Activated naive CD4-positive, alpha-beta T cell treated with anti-CD3 and anti-CD28 coated beads, Interleukin-2, amount 10 ng/mL, durations not matched to agents 7 days and 5 days (primary cell): ENCODE data around the gene C14orf119.
A peak's percentile ranks its signal among the peaks of the same experiment; 100 is the strongest.

Source experiments
- CTCF ChIA-PET: fragments of 350-600 bp; sonication (Branson Sonifier 250); formaldehyde crosslinking; loops from one replicate; lab custom pipeline; 2021; ENCODE audit warnings: antibody characterized with exemption; lab: Charles Lee
- DNase-seq: peaks from one replicate; pipeline ENCODE4 v3.0.0-alpha.2; 2020
- H3K27ac Mint-ChIP-seq: one replicate; pipeline ENCODE4 v1.8.0; 2021; ENCODE audit warnings: mild to moderate bottlenecking, moderate library complexity, mixed read lengths
- H3K27me3 Mint-ChIP-seq: one replicate; pipeline ENCODE4 v1.8.0; 2021; ENCODE audit warnings: mild to moderate bottlenecking, mixed read lengths
- H3K36me3 Mint-ChIP-seq: one replicate; pipeline ENCODE4 v1.8.0; 2021; ENCODE audit warnings: mixed read lengths
- H3K4me1 Mint-ChIP-seq: one replicate; pipeline ENCODE4 v1.8.0; 2021; ENCODE audit warnings: mixed read lengths
- H3K4me3 Mint-ChIP-seq: one replicate; pipeline ENCODE4 v1.8.0; 2021; ENCODE audit warnings: mild to moderate bottlenecking, moderate library complexity, mixed read lengths
- H3K9me3 Mint-ChIP-seq: one replicate; pipeline ENCODE4 v1.8.0; 2021; ENCODE audit warnings: mixed read lengths

Gene C14orf119

DNA sequence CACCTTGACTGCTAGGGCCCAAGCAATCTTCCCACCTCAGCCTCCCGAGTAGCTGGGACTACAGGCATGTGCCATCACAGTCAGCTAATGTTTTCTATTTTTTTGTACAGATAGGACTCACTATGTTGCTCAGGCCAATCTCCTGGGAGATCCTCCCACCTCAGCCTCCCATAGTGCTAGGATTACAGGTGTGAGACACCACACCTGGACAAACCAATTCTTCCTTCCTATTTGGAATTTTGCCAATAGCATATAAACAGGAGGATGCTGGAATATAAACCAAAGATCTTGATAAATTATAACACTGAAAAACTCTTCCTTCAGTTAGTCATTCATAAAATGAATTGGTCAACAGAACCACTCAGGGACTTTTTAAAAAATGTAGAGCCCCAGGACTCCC, 8.7 kb upstream of the C14orf119 start:
- no peaks in the 10 kb centered on the region for H3K9me3 Mint-ChIP-seq
- no peak for DNase-seq
- no peaks in the 10 kb centered on the region for H3K27me3 Mint-ChIP-seq
- no peak overlapping the region for H3K4me3 Mint-ChIP-seq
- H3K27ac Mint-ChIP-seq = no peak overlapping the region
- peaks cover 48% of the 10 kb centered on the region for H3K36me3 Mint-ChIP-seq
- CTCF ChIA-PET = interaction anchor here (0.8 to 1.0 kb wide), 2 partner anchors 8 to 34 kb away, joined by 3 read pairs; no protein-coding TSS in a partner anchor
- peaks cover 4% of the 10 kb centered on the region for H3K4me1 Mint-ChIP-seq

DNA sequence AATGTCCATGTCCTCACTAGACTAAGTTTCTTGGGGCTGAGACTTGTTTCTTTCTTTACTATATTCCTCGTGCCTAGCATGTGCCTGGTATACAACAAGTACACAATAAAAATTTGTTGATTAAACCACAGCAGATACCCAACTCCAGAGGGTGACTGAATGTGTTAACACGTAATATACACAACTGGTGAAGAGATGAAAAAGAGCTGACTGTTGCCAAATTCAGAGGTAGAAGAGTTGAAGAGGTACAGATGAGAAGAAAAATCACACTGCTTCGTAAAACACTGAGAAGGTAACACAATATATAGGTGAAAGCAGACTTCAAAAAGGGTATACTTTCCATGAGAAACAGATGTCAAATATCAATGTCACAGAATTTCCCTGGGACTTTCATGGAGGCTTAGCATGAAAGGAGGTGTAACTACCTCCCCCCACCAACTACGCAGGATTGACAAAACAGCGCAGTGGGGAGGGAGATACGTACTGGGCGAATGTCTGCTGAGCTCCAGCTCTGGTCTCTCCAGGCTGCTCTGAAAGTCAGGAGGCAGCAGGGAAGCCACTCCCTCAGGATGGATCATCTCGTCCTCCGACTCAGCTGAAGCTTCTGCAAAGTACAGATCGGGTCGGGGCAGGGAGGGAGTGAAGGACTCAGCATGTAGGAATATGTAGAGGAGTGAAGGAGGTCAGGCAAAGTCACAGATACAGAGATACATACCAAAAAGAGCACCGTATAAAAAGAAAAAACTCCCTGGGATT, 5.6 kb upstream of the C14orf119 start:
- Mint-ChIP-seq H3K4me3 (no peak overlapping the region), H3K36me3 (peaks cover 57% of the 10 kb centered on the region), H3K27me3 (no peaks in the 10 kb centered on the region), H3K27ac (no peak overlapping the region), H3K4me1 (peaks cover 19% of the 10 kb centered on the region), H3K9me3 (no peaks in the 10 kb centered on the region)
- DNase-seq = no peak
- CTCF ChIA-PET = interaction anchor here (1.3 to 4.6 kb wide), 2 partner anchors 13 to 21 kb away, joined by 7 to 23 read pairs; no protein-coding TSS in a partner anchor

DNA sequence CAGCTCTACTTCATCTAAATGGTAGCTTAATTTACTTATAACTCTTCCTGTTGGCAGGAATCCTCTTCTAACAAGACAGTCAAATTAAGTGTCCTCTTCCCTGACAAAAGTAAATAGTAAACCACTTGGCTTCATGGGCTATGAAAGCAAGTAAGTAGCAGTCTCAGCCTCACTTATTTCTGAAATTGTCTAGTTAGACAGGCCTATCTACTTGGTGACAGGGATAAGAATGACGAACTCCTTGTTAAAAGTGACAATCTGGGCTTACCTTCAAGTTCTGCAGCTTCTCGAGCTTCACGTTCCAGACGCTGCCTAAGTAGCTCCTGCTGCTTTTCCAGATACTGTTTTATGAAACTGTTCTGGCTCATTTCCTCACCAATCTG, 5.1 kb upstream of the C14orf119 start:
- Mint-ChIP-seq H3K27me3 (no peaks in the 10 kb centered on the region), H3K27ac (no peak overlapping the region), H3K36me3 (peaks cover 53% of the 10 kb centered on the region), H3K4me3 (no peak overlapping the region), H3K4me1 (peaks cover 19% of the 10 kb centered on the region), H3K9me3 (no peaks in the 10 kb centered on the region)
- no peak for DNase-seq
- CTCF ChIA-PET = interaction anchor here (1.3 to 4.6 kb wide), 2 partner anchors 13 to 21 kb away, joined by 7 to 23 read pairs; no protein-coding TSS in a partner anchor

DNA sequence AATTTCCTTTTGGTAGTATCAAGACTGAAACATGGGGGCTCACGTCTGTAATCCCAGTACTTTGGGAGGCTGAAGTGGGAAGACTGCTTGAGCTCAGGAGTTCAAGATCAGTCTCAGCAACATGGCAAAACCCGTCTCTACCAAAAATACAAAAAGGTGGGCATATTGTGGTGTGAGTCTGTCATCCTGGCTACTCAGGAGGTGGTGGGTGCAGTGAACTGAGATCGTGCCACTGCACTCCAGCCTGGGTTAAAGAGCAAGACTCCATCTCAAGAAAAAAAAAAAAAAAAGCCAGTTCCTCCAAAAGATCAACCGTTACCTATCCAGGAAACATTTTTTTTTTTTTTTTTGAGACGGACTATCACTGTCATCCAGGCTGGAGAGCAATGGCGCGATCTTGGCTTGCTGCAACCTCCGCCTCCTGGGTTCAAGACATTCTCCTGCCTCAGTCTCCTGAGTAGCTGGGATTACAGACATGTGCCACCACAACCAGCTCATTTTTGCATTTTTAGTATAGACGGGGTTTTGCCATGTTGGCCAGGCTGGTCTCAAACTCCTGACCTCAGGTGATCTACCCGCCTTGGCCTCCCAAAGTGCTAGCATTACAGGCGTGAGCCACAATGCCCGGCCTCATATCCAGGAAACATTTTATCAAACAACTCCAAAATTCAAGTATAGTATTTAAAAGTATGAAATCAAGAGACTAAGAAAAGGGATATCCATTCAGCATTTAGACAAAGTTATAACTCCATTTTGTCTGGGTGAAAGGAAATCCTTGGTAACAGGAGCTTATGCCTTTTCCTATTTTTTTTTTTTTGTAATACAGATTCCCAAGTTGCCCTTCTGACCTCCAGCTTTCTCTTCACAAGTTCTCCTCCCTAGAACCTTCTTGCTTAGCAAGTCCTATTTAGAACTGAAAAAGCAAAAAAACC, 3.7 kb upstream of the C14orf119 start:
- peaks cover 42% of the 10 kb centered on the region for H3K36me3 Mint-ChIP-seq
- no peak for DNase-seq
- no peaks in the 10 kb centered on the region for H3K27me3 Mint-ChIP-seq
- H3K9me3 Mint-ChIP-seq = no peaks in the 10 kb centered on the region
- CTCF ChIA-PET = interaction anchor here (0.6 to 4.6 kb wide), 6 partner anchors 11 to 202 kb away, joined by 3 to 23 read pairs (median 3); no protein-coding TSS in a partner anchor
- H3K4me3 Mint-ChIP-seq = no peak overlapping the region
- H3K4me1 Mint-ChIP-seq = peaks cover 21% of the 10 kb centered on the region
- H3K27ac Mint-ChIP-seq = no peak overlapping the region

DNA sequence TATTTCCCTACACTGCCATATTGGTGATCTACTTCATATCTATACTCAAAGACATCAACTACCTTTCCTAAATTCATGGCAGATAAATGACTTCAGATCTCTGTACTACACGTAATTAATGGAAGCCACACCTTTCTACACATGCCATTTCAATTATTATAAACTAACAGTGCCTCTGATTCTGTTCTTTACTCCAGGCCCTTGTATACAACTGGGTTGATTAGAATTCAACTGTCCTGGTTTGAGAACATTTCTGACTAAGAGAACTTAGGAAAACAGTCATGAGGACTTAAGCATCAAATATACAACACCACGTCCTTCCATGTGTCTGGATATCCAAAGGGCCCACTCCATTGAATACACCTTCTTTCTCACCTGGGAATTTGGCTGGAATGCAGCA, 2.2 kb upstream of the C14orf119 start:
- Mint-ChIP-seq H3K27ac (no peak overlapping the region), H3K36me3 (peaks cover 43% of the 10 kb centered on the region), H3K9me3 (no peaks in the 10 kb centered on the region), H3K4me1 (peaks cover 30% of the 10 kb centered on the region), H3K4me3 (no peak overlapping the region), H3K27me3 (no peaks in the 10 kb centered on the region)
- CTCF ChIA-PET = interaction anchor here (1.3 to 4.6 kb wide), 3 partner anchors 16 to 119 kb away, joined by 3 to 23 read pairs (median 10); no protein-coding TSS in a partner anchor
- no peak for DNase-seq

DNA sequence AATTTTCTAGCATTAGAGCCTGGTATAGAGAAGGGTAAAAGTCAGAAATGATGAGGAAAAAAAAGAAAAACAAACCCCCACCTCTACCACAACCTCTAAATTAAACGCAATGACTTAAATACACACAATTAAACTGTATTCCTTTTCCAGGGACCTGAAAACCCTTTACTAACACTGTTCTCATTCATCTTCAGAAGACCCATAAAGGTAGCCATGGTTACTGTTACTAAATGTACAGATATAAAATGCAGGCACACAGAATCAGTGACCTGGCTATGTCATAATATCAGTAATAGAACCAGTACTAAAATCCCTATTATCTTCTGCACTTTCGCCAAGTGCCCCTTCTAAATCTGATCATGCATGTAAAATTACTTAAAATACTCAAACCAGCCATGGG, 1.8 kb upstream of the C14orf119 start:
- peaks cover 30% of the 10 kb centered on the region for H3K4me1 Mint-ChIP-seq
- CTCF ChIA-PET = interaction anchor here (2.6 kb wide), 1 partner anchor 16 kb away, joined by 26 read pairs; no protein-coding TSS in a partner anchor
- H3K36me3 Mint-ChIP-seq = peaks cover 43% of the 10 kb centered on the region
- H3K27ac Mint-ChIP-seq = no peak overlapping the region
- H3K4me3 Mint-ChIP-seq = no peak overlapping the region
- H3K27me3 Mint-ChIP-seq = no peaks in the 10 kb centered on the region
- DNase-seq = no peak
- no peaks in the 10 kb centered on the region for H3K9me3 Mint-ChIP-seq

DNA sequence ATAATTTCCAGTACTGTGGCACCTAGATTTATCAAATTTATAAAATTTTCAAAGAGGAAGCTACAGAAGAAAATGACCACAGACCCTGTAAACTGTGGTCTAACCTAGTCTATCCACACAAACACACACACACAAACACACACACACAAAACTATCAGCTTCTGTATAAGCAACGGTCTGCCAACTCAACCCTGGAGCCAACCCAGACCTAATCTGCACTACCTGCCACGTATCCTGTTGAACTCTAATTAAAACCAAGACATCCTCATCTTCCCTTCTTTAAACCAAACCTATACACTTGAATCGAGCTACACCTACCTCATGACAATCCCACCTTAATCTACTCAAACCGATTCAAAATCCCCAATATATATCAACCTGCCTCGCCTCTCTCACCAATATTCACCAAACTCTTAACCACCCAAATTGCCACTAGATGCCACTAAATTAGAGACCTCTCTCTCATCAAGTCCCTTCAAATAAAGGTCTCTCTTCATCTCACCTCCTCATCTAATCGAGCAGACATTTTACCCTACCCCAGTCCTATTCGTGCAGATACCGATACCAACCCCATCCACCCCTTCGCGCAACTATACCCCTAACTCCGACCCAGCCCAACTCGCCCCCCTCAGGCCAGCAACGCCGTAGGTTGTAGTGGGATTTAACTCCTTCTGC, 1.2 kb upstream of the C14orf119 start:
- H3K27ac Mint-ChIP-seq = no peak overlapping the region
- no peaks in the 10 kb centered on the region for H3K27me3 Mint-ChIP-seq
- CTCF ChIA-PET = interaction anchor here (0.8 to 2.8 kb wide), 8 partner anchors 8 to 207 kb away, joined by 3 to 26 read pairs (median 11); no protein-coding TSS in a partner anchor
- no peaks in the 10 kb centered on the region for H3K9me3 Mint-ChIP-seq
- peaks cover 30% of the 10 kb centered on the region for H3K4me1 Mint-ChIP-seq
- DNase-seq = no peak
- H3K4me3 Mint-ChIP-seq = no peak overlapping the region
- peaks cover 46% of the 10 kb centered on the region for H3K36me3 Mint-ChIP-seq

DNA sequence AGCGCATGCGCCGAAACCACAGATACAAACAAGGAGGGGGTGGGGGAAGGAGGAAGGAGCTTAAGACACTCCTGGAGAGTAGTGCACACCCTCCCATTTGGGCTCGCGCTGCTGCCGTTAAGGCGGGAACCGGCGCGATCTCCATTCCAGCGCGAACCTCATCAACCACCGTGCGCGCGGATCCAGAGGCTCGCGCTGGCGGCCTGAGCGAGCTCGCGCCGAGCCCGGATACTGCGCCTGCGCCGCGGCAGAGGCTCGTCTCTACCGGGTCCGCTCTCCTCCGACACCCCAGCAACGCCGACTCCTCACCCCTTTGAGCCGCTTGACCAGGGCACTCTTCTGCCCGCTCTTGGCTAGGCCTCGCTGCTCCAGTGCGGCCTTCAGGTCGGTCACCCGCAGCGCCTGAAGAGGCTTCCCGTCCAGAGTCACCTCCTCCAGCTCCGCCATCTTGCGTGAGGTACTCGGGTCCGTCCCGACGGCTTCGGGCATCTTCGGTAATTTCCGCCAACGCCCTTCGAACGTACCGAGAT, 574 bp upstream of the C14orf119 start, which contains the start of gene ACIN1:
Gene ACIN1 (minus strand): TSS at position 471 of the 530 bp plus-strand sequence. CDS start 24 bp downstream, at position 447.
- H3K27me3 Mint-ChIP-seq = no peaks in the 10 kb centered on the region
- peak; percentile 83 for DNase-seq
- peaks cover 30% of the 10 kb centered on the region for H3K4me1 Mint-ChIP-seq
- no peak within 1 kb of the TSS for H3K4me3 Mint-ChIP-seq
- CTCF ChIA-PET = interaction anchor here (0.6 to 2.8 kb wide), 12 partner anchors 9 to 235 kb away, joined by 3 to 26 read pairs (median 4); no protein-coding TSS in a partner anchor
- H3K9me3 Mint-ChIP-seq = no peaks in the 10 kb centered on the region
- H3K36me3 Mint-ChIP-seq = peaks cover 45% of the 10 kb centered on the region
- no peak within 1 kb of the TSS for H3K27ac Mint-ChIP-seq

DNA sequence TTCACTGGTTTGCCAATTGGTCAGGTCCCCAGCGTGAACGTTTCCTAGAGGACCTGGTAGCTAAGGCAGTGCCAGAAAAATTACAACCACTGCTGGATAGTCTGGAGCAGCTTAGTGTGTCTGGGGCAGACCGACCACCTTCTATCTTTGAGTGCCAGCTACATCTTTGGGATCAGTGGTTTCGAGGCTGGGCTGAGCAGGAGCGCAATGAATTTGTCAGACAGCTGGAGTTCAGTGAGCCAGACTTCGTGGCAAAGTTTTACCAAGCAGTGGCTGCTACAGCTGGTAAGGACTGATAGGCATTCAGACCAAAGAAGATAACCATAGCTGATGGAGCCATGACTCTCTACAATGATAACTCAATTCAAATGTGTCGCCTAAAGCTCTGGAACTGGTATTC, 2.5 kb downstream of the C14orf119 start:
- Mint-ChIP-seq H3K27ac (no peak overlapping the region), H3K4me3 (peak overlapping the region; percentile 7), H3K36me3 (peaks cover 32% of the 10 kb centered on the region), H3K27me3 (peaks cover 5% of the 10 kb centered on the region), H3K4me1 (peaks cover 24% of the 10 kb centered on the region), H3K9me3 (no peaks in the 10 kb centered on the region)
- CTCF ChIA-PET = interaction anchor here (0.7 to 1.6 kb wide), 4 partner anchors 21 to 29 kb away, joined by 3 to 5 read pairs (median 4); no protein-coding TSS in a partner anchor
- DNase-seq = no peak

DNA sequence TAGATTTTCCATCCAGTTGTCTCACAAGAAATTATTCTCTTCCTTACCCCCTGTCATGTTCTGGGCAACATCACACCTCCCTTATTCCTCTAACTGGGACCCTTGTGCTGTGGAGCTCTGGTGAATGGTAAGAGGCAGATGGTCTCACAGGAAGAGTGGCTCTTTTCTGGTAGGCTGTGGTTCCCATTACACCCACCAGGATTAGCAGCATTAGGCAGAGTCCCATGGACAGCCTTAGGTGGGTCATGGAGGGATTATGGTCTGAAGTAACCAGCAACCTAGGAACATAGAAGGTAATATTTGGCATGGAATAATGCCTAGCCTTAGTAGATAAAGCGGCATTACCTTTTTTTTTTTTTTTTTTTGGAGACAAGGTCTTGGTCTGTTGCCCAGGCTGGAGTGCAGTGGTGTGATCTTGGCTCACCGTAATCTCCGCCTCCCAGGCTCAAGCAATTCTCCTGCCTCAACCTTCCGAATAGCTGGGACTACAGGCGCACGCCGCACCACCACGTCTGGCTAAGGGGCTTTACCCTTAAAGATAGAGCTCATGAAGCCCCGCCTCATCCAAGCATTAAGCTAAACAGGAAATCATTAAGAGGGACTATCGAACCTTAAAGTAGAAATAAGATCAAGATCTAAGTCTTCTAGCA, 4.0 kb downstream of the C14orf119 start:
- Mint-ChIP-seq H3K27ac (no peak overlapping the region), H3K36me3 (peaks cover 27% of the 10 kb centered on the region), H3K27me3 (peaks cover 17% of the 10 kb centered on the region), H3K4me3 (no peak overlapping the region), H3K4me1 (peaks cover 15% of the 10 kb centered on the region), H3K9me3 (no peaks in the 10 kb centered on the region)
- CTCF ChIA-PET = interaction anchor here (1.2 to 1.5 kb wide), 2 partner anchors 21 to 126 kb away, joined by 3 to 10 read pairs; no protein-coding TSS in a partner anchor
- no peak for DNase-seq

DNA sequence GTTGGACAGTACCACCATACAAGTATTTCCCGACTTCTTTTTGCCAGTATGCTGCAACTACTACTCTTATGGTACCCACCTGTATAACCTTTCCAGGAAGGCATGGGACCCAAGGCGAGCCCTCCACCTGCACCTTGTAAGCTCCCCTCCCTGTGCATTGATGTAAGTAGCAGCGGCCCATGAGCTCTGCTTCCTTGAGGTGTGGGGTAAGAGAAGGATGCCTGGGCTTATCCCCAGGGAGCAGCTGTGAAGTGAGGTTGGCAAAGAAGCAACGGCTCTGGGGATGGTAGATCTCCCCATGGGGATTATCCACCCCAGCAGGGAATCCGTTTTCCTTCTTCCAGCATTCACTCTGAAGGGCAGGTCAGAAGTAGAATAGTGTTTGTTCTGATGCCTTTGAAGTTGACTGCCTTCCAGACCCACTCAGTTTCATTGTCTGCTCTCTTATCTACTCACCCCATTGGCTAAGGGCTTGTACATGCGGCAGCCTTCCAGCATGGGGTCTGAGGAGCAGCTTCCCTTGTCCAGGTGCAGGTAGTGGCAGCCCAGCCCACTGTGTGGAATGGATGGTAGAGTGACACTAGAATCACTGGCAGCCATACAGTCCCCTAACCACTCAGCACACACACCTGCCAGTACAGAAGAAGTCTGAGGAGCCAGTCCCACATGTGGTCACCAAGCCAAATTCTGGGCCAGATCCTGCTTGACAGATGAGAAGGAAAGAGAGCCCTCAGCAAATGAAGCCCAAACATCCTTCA, 6.1 kb downstream of the C14orf119 start:
- Mint-ChIP-seq H3K4me1 (peaks cover 18% of the 10 kb centered on the region), H3K9me3 (no peaks in the 10 kb centered on the region), H3K27ac (no peak overlapping the region), H3K27me3 (peaks cover 22% of the 10 kb centered on the region), H3K4me3 (no peak overlapping the region), H3K36me3 (peaks cover 27% of the 10 kb centered on the region)
- CTCF ChIA-PET = interaction anchor here (1.3 kb wide), 2 partner anchors 24 to 33 kb away, joined by 3 to 4 read pairs; no protein-coding TSS in a partner anchor
- no peak for DNase-seq

DNA sequence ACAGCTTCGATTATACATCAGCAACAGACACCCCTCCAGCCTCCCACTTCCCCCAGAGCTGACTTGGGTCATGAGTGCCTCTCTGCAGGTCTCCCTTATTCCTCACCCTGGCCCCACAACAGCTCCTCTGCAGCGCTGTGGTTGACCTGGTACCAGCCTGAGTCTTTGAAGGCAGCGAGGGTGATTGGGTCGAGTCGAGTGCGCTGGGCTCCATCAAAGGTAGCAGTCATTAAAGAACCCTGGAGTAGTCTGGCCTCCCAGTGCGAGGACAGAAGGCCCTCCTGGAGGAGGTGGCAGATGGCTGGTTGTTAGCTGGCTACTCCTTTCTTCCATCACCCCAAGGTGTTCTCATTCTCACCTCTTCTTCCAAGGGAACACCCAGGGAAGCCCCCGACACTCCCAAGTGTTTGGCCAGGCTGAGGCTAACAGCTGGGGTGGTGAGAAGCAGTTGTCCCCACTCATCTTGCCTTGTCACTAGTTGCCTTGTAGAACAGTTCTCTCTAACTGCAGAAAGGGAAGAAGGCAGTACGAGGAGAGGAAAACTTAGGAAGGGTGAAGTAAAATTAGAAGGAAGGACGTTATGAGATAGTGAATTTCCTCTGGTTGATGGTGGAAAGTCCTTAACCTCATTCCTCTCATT, 6.8 kb downstream of the C14orf119 start:
- DNase-seq = no peak
- no peak overlapping the region for H3K27ac Mint-ChIP-seq
- peaks cover 22% of the 10 kb centered on the region for H3K36me3 Mint-ChIP-seq
- H3K27me3 Mint-ChIP-seq = peaks cover 22% of the 10 kb centered on the region
- H3K4me1 Mint-ChIP-seq = peaks cover 11% of the 10 kb centered on the region
- CTCF ChIA-PET = interaction anchor here (1.3 kb wide), 1 partner anchor 25 kb away, joined by 3 read pairs; no protein-coding TSS in a partner anchor
- H3K9me3 Mint-ChIP-seq = no peaks in the 10 kb centered on the region
- H3K4me3 Mint-ChIP-seq = no peak overlapping the region
